Subcutaneous adipose tissue (tissue), 4 donors: Measurements from ENCODE around the gene ALDH1L1. TPM values are rescaled to one million over a fixed set of nuclear protein-coding genes. Genes with fewer than 3 reads are reported as not detected.

Experiments
- total RNA-seq, 4 donors: library from RNA; depleted of rRNA; stranded (reverse); fragments of >200 nt; gene quantifications; one replicate each; pipeline ENCODE4 v1.1.0, GENCODE V29; 2016
- TF ChIP-seq, protein P1 (sequence below): fragments of 450-650 bp; IDR thresholded peaks from one replicate; pipeline ENCODE4 v1.5.1; 2016; ENCODE audit warnings: low read depth, mild to moderate bottlenecking, control low read depth, antibody characterized with exemption, moderate library complexity

ALDH1L1 gene
- total RNA-seq, 4 donors from 2014 or later, result 63.4 to 281 (median 73.8) TPM

DNA sequence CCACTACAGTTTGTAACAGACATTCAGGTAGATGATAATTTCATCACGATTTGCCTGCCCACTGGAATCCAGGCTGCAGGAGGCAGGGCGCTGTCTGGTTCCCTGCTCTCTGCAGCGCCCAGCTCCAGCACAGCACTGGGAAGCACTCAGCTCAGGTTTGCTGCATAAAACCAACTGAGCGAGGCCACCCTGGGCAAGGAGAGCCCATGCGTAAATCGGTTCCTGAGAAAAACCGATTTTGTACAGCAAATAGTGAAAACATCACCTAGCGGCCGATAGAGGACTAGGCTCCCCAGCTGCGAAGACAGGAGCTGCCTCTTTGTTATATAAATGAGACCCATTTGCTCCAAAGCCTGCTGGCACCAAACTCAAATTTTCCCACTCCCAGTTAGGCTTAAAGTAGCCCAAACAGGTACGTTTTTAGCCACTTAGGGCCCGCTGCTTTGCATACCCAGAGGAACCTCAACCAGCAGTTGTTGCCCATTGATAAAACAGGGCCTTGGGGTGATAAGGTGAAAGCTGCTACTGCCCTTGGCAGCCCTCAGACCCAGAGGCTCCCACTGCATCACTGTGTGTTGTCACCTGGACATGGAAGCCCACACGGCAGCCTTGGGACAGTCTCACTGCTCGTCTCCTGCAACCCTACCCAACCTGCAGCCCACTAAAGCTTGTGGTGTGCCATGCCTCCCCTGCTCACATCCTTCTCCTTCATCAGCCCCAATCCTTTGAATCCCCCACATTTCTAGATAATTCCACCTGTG, 47.5 kb downstream of the ALDH1L1 start:
- TF ChIP-seq, protein P1, sequence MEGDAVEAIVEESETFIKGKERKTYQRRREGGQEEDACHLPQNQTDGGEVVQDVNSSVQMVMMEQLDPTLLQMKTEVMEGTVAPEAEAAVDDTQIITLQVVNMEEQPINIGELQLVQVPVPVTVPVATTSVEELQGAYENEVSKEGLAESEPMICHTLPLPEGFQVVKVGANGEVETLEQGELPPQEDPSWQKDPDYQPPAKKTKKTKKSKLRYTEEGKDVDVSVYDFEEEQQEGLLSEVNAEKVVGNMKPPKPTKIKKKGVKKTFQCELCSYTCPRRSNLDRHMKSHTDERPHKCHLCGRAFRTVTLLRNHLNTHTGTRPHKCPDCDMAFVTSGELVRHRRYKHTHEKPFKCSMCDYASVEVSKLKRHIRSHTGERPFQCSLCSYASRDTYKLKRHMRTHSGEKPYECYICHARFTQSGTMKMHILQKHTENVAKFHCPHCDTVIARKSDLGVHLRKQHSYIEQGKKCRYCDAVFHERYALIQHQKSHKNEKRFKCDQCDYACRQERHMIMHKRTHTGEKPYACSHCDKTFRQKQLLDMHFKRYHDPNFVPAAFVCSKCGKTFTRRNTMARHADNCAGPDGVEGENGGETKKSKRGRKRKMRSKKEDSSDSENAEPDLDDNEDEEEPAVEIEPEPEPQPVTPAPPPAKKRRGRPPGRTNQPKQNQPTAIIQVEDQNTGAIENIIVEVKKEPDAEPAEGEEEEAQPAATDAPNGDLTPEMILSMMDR, result no peak

DNA sequence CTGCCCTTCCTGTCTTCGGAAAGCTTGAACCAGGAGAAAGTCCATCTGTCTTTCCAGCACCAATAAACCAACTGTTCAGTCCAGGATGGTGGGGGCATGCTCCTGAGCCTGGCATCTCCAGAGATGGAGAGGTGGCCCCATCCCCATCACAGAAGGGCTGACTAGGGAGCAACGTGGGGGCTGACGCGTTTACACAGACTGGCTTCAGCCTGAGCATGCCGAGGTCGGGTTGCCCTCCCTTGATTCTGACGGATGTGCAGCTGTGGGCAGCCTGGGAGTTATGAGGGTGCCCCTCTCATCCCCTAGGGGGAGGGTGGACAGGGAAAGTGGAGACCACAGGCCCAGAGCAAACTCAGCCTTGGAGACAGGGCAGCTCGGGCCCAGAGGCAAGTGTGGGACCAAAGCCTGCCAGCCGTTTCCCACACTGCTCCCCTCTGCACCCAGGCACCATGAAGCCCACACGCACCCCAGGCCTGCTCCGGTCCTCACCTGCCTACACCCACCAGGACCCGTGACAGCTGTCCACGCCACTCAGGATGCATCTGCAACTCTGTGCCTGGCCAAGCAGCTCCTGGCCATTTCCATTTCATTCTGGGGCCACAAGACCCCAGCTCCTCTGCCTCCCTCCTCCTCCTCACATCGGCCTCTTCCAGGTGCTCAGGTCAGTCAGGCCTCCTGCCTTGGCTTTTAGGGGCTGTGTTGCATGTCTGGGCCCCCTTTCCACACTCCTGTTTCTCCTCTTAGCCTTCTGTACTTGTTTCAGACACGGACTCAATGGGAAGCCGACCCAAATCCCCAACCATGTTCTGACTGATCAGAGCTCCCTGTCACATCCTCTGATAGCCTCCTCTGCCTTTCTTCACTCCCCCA, 48.3 kb downstream of the ALDH1L1 start:
- TF ChIP-seq, protein P1, result no peak

DNA sequence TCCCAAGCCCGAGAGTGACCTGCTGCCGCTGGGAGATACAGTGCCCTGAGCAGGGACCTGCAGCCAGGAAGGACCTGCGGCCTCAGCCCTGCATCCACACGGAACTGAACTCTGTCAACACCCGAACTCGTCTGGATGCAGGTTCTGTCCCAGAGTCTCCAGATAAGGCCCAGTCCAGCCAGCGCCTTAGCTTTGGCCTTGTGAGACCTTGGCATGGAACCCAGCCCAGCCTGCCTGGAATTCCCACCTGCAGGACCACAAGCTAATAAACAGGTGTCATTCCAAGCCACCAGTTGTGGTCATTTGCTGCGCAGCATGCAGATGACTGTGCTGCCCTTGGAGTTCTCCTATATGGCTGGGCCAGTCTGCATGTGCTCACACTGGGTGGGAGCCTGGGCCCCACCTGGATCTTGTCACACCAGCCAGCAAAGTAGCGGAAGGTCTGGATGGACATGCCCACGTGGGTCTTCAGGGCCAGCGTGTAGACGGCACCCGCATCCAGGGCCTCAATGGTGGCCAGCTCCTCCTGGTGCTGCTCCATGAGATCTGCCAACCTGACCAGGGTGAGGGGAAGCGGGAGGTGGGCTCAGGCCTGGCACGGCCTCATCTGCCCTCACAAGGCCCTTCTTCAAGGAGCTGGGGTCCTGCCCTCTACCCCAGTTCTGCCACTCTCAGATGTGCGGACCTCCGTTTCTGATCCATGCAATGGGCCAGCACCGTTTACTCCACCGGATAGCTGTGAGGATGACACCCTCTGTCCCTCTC, 49.2 kb downstream of the ALDH1L1 start:
- TF ChIP-seq, protein P1, result no peak

DNA sequence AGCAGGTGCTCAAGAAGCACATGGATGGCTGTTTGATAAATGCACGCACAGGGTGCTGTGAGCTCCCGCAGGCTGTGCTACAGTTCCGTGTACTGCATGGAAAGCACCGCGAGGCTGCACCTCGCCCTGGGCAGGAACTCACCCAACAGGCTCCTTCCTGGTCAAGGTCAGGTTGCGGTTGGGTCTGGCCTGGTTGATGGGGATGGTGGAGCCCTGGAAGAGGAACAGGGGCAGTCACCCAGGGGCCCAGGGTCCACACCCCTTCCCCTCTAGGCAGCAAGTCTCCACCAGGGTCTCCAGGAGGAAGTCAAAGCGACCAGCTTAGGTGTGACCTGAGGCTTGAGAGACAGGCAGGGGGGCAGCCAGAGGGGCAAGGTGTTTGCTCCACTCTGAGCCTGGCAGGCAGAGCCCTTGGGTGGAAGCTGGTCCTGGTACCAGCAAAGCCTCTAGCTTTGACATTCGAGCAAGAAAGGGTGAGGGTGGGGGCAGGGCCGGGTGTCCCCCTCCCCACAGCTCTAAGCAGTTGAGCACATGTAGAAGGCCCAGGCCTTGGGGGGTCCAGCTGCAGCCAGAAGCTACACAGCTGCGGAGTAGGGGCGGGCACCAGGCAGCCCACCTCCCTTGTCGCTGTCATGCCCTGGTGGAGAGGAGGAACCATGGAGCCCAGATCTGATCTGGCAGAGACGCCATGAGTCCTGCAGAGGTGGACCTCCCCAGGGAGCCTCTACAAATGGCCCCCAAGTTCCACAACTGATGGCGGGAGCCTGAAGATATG, 50.1 kb downstream of the ALDH1L1 start:
- TF ChIP-seq, protein P1, result no peak

DNA sequence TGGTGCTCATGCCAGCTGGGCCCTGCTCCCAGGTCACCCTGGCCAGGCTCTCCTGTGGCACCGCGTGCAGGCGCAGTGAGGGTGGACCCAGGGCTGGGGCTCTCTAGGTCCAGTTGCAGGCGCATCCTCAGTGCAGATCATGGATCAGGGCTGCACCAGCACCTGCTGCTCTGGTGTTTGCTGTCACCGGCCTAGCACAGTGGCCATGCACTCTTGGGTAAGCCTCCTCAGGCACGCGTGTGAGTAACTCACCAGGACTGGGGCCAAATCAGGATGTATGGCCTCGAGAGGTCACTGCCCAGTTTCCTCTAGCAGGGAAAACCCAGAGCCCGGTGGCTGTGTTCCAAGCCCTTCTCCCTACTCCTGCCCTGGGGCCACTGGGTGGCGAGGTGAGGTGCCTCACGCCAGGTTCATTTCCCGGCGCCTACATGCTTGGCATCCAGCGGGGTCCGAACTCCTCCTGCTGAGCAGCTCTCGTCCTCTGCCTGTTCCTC, 50.9 kb downstream of the ALDH1L1 start:
- TF ChIP-seq, protein P1, result no peak

DNA sequence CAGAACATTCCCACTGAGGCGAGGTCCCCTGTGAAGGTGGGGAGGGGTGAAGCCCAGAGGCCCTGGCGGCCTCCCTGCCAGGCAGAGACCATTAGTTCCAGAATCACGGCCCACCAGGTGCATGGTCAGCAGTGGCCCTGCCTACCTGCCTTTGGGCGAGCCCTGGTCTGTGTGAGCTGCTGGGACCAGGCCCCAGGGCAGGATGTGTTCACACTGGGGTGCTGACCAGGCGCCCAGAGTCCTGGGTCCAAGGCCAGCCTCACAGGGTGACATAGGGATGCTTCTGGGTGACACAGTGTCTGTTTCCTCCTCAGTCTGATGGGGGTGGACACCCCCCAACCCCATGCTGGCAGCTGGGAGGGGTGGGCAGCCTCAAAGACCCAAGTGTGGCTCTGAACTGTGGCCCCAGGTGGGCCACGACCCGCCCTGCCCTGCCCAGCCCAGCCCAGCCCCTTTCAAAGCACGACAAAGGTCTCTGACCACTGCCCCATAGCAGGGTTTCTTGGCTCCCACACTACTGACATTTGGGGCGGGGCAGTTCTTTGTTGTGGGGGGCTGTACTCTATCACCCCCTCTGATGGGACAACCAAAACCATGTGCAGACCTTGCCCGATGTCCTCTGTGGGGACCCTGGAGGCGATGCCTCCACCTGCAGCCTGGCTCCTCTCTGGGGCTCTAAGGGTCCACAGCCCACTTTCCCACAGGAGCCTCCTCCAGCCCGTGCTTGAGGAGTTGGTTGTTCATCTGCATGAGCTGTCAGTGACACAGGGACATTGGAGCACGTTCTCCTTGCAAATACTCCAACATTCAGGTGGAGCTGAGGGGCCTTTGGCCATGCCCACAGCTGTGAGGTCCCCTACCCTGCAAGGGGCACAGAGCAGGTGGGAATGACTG, 51.6 kb downstream of the ALDH1L1 start:
- TF ChIP-seq, protein P1, result no peak
